ENCODE measurements around the gene TIMP4. TPM values are rescaled to one million over a fixed set of nuclear protein-coding genes. Genes with fewer than 3 reads are reported as not detected.

The TIMP4 gene
- total RNA-seq, 2 donors from 2014 or later = 2.8 to 3.8 TPM

DNA sequence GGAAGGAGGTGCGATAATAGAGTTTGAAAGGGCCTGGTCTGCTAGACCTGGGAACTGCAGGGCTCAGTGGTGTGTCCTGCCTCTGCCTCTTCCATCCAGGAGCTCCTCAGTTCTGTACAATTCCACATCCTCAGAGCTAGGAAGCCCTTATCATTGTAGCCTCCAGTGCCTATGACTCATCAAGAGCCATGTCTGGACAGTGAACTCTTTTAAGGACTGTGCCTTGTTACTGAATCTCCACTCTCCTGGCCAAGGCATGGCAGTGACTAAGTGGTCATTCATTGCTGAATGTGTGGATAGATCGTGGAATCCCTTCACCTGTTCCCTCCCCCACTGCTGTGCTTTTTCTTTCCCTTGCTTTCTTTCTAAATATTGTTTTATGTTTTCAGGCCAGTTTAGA lies 2.9 kb downstream of the TIMP4 start:
- ATAC-seq = no peak
- intact Hi-C loops (cut with DNase I, micrococcal nuclease) = no loop called here
- no peak for DNase-seq

DNA sequence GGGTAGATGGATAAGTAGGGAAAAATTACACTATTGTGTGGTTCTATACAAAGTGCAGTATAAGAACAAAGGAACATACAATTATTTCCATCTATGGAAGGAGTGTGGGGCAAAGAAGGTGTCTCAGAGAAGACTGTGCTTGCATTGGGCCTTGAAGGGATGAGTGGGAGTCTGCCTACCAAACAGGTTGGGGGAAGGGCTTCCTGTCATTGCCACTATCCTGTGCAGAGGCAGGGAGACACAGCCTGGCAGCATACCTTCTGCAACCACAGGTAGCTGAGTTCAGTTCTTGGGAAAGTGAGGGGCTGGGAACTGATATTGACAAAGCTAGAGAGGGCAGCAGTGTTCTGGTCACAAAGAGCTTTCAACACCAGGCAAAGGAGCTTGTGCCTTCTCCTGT lies 3.4 kb downstream of the TIMP4 start:
- no peak for ATAC-seq
- no peak for DNase-seq
- intact Hi-C loops (cut with DNase I, micrococcal nuclease) = no loop called here

DNA sequence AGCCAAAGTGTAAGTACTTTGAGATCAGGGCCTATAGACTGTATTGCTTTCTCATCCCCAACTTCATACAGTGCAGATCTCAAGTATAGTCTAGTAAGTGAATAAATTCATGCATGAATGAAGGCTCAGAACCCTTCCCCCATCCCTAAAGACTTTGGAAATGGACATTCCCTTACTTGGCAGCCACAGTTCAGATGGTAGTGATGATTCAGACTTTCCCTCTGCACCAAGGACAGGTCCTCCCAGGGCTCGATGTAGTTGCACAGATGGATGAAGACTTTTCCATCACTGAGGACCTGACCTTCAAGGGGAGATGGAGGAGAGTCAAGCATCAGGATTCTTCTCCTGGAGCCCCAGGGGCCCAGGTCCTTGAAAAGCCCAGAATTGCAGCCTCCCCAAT lies 4.6 kb downstream of the TIMP4 start:
- ATAC-seq = no peak

DNA sequence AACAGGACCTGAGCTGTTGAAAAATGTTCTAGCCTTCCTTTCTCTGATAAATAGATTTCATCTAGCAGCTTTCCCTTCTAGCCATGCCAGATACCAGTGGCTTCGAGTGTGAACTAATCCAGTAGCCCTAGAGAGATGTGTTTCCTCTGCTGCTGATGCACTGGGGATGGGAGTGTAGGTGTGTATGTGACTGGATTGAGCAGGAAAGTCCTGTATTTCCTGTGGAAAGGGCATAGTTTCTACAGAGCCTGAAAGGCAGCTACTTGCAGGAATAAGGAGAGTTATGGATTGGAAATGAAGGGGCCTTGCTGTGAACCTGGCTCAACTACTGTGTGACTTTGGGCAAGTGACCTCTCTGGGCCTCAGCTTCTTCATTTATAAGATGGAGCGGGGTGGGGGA lies 8.6 kb downstream of the TIMP4 start:
- no peak for ATAC-seq
- intact Hi-C loops (cut with DNase I, micrococcal nuclease) = no loop called here
- no peak for DNase-seq

More for the DNA sequence above, 4.6 kb downstream of the TIMP4 start:
- intact Hi-C loops (cut with DNase I, micrococcal nuclease) = no loop called here
- DNase-seq = no peak

DNA sequence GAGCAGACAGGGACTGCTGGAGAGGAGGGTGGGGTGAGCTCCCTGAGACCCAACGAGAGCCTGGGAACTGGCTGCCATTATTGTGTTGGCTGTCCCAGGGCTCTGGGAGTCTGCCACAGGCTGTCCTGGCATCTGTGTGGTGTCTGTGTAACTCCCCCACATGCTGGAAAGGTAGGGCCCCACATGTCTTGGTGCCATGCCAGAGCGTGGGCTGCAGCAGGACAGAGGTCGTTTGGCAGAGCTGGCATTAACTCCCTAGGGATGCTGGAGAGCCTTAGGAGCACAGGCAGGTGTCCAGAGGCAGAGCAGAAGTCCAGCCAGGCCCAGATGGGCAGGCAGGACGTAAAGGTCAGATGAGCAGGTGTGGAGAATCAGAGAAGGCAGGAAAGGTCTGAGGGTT lies 9.7 kb downstream of the TIMP4 start:
- DNase-seq (no peak), ATAC-seq (peak; percentile 45)
- intact Hi-C loops (cut with DNase I, micrococcal nuclease) = loop anchor here in 1 of 2 donors (10.0 kb wide), 1 partner anchor 326 kb away; no protein-coding TSS in a partner anchor

DNA sequence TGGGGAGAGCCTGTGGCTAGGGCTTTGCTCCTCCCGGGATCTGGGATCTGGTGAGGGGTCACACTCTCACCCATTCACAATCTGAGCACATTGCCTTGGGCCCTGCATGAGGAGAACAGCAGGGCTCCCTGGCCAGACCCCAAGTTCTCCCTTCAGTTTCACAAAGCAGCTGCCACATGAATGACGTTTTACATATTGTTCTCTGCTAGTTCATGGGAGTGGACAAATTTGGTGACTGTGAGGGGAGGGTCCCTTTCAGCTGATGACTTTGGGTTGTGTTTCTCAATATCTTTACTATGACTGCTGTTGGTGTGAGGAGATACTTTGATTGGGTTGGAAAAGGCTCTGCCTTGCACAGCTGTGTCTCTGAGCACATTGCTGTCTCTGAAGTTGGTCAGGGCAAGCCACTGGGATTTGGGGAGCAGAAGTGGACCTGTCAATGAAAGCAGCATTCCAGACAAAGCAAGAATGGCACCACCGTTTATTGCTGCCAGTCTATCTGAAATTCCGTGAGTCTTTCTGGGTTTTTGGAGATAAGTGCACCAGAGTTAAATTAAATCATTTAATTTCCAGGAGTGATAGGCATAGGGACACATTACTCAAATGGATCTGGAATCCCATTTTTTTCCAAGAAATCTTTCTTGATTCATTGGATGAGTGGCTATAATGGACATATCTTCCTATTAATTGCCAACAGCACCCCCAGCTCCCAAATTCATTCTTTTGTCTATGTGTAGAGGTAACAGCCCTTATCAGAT lies 10.3 kb downstream of the TIMP4 start:
- ATAC-seq (no peak), DNase-seq (no peak)
- intact Hi-C loops (cut with DNase I, micrococcal nuclease) = loop anchor here in 1 of 2 donors (10.0 kb wide), 1 partner anchor 326 kb away; no protein-coding TSS in a partner anchor

DNA sequence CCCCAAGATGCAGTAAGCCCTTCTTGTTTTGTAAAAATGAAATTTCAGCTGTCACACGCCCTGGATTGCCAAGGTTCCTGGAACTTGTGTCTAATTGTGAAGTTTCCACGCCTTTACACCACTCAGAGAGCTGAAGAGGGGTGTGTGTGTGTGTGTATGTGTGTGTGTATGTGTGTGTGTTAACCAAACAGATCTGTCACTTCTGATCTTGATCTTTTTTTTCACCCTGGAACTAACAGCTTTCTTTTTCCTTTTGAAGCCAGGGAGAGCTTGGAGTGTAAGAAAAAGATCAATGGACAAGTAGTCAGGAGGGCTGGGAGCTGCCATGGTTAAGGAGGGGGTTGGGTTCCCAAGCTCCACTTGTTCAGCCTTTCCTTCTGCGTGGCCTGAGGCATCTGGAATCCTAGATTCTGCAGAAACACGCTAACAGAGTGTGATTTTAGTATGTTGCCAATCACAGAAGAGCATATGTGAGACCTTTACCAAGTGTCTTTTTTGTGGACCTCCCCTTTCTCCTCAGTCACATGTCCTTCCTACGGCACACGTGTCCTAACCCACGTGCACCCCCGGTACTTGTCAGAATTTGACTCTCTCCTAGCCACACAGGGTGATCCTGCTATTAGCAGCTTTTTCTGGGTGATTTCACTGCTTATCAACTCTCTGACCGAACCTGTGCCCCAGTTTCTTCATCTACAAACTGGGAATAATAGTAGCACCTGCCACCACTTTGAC lies 11.5 kb downstream of the TIMP4 start:
- intact Hi-C loops (cut with DNase I, micrococcal nuclease) = loop anchor here in 1 of 2 donors (10.0 kb wide), 1 partner anchor 328 kb away; no protein-coding TSS in a partner anchor
- ATAC-seq (no peak), DNase-seq (no peak)

DNA sequence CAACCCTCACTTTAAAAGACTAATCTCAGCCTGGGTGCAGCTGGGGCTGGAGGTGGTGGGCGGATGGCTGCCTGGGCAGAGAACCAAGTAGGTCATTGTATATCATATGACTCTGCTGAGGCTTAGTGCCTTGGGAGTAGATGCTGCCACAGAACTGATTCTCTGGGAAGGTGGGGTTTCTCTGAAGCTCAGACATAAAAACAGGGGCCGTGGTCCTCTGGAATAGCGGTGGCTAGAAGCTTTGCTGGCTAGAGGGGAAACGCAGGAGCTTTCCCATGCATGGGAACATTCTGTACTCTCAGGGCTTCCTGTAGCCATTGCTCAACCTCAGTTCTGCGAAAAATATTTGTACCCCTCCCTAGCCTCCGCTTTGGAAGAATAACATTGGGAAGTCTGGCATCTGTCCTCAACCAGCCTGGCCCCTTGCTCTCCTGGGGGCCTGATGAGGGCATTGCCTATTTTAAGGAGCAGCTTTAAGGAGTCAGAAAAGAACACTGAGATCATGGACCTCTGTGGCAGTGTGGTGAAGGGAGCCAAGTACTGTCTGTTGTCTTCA lies 14.7 kb downstream of the TIMP4 start:
- DNase-seq = no peak
- intact Hi-C loops (cut with DNase I, micrococcal nuclease) = loop anchor here in 1 of 2 donors (10.0 kb wide), 1 partner anchor 331 kb away; no protein-coding TSS in a partner anchor
- no peak for ATAC-seq

DNA sequence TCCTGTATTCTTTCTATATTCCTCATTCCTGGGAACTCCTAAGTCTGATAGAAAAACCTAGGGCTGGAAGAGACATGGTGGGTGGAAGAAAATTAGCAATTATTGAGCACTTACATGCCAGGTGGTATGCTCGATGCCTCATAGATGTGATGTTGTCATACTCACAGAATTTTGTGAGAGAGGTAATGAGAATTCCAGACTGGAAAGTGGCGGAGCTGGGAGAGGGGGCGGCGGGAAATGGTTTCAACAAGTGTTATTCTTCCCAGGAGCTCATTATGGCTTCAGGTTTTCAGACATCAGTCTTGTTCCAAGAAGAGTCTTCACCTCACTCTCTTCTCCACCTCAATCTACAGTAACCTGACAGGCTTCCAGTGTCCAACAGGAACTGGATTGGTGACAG lies 16.2 kb downstream of the TIMP4 start:
- intact Hi-C loops (cut with DNase I, micrococcal nuclease) = loop anchor here in 1 of 2 donors (10.0 kb wide), 1 partner anchor 332 kb away; no protein-coding TSS in a partner anchor
- ATAC-seq = no peak
- no peak for DNase-seq

DNA sequence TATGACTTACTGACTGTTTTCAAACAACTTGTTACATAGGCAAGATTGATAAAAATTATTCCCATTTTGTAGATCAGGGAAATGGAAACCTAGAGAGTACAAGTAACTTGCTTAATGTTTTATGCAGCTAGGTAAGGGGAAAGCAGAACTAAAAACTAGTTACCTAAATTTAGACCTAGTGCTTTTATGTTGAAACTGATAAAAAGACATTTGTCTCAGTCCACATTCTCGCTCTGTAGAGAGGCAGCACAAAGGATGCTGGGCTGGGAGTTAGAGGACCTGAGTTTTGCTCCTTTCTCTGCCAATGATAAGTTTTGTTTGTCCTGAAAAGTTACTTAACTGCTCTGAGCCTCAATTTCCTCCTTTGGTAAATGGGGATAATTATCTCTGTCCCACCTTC lies 17.4 kb downstream of the TIMP4 start:
- DNase-seq = no peak
- intact Hi-C loops (cut with DNase I, micrococcal nuclease) = loop anchor here in 1 of 2 donors (10.0 kb wide), 1 partner anchor 333 kb away; no protein-coding TSS in a partner anchor
- ATAC-seq = no peak

DNA sequence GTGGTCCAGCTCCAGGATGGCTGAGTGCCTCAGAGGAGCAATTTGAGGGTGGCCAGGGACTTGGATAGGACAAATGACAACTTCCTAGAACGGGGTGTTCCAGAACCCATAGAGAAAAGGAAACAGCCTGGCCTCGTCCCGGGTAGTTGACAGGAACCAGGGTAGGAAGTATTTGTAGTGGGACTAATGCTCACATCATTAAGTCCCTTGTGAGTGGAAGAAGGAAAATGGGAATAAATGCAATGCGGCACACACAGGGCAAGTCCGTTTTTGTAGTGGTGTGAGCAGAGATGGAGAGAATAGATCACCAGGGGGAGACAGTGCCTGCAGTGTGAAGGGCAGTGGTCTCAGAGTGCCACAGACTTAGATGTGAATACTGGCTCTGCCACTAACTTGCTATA lies 19.6 kb downstream of the TIMP4 start:
- ATAC-seq (peak; percentile 57), DNase-seq (peak in 1 of 2 donors; percentile 17)
- intact Hi-C loops (cut with DNase I, micrococcal nuclease) = loop anchor here in 1 of 2 donors (5.0 kb wide), 1 partner anchor 338 kb away; no protein-coding TSS in a partner anchor

DNA sequence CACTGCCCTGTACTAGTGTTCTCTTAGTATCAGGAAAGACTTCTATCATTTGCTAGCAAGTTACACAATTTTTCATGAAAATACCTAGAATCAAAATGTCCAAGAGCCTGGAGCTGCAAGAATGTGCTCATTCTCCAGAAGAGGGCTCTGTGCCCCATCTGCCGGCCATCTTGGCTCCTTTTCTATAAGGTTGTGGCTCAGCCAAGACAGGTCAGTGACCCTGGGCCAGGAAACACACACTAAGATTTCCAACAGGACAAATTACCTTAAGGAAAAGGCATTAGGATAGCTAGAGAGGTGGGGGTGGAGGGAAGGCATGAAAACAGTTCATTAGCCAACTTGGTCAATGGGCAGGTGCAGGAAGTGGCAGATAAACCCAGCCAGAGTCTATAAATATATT lies 20.7 kb downstream of the TIMP4 start:
- ATAC-seq = peak; percentile 67
- intact Hi-C loops (cut with DNase I, micrococcal nuclease) = loop anchor here in 1 of 2 donors (5.0 kb wide), 1 partner anchor 339 kb away; no protein-coding TSS in a partner anchor
- DNase-seq = peak in 1 of 2 donors; percentile 43

DNA sequence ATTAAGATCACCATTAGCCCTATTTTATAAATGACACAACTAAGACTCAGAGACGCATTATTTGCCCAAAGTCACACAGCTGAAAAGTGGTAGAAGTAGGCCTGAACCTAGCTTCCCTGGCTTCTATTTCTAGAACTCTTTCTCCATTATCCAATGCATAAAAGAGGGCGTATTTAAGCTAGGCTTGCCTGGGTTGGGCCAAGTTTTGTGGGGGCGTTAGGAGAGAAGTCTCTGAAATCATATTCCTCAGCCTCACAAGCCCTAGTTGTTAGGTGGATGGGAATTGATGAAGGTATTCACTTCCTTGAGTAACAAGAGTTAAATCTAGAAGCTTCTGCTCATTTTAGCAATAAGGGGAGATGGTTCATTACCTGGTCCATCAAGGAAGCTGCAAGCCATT lies 22.3 kb downstream of the TIMP4 start:
- intact Hi-C loops (cut with DNase I, micrococcal nuclease) = loop anchor here in 1 of 2 donors (5.0 kb wide), 1 partner anchor 341 kb away; no protein-coding TSS in a partner anchor
- ATAC-seq = no peak
- no peak for DNase-seq

DNA sequence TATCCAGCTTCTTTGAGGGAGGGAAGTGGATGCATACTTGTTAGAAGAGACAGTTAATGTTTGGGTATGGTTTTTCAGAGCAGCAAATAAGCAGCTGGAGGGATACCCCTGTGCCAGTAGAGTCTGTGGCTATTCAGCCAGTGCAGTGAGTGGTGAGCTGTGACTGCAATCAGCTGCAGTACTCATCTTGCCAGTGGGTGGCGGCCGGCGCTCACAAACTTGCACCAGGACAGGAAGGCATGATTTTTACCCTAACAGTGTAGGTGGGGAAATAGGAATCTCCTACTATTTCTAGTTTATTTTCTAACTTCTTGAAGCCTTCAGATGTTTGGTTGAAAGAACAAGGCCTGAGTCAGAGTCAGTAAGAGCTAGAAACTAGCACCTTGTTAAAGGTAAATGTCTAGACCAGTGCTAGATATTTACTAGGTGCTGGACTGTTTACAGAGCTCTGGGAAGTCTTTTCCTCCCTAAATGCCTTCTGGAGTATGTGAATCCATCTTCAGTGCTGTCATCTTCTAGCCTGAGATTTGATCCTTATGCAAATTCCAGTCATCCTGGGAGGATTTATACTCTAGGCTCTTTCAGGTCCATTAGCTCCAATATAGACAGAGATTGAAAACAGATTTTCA lies 23.6 kb downstream of the TIMP4 start:
- intact Hi-C loops (cut with DNase I, micrococcal nuclease) = loop anchor here in 1 of 2 donors (5.0 kb wide), 1 partner anchor 342 kb away; no protein-coding TSS in a partner anchor
- peak; percentile 88 for ATAC-seq
- DNase-seq = peak; percentile 39 to 80

DNA sequence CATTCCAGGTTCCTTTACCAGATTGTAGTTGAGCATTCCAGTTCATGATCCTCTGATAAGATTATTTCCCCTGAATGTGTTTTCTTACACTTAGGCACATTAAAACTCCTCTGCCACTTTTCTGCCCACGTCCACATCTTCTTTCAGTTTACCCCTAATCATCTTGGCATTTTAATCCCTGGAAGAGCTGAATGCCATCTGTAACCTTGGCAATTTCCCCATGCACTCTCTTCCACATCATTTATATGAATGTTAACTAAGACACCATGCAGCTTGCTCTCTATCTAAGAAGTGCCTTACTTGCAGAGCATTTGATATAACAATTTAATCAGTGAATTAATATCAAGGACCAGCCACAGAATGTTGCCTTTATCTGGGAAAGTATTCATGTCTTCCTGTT lies 25.8 kb downstream of the TIMP4 start:
- intact Hi-C loops (cut with DNase I, micrococcal nuclease) = no loop called here
- ATAC-seq (no peak), DNase-seq (no peak)

DNA sequence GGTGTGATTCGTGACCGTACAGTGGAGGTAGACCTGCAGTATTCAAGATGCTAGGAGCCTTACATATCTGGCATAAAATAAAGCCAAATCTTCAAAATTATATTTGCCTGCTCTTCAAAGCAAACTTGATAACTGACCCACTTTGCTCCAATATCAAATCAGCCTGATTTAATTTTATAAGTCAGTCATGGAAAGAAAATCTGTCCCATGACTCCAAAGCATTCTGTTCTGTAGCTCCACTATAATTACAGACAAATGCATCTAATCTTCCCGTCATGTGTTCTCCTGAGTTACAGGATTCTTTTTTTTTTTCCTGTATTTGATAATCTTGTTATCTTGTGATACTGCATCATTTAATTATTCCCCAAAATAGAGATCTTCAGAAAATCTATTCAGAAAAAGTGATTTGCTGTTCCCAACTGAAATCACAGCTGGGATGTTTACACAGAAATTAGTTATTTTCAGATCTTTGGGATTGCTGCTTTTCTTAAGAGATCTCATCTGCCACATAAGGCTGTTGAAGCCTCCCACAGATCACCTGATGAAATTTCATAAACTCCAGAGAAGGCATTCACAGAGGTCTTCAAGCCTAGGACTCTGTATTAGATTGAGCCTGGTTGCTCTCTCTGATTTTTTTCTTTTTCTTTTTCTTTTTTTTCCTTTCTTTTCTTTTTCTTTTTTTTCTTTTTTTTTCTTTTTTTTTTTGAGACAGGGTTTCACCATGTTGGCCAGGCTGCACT lies 27.2 kb downstream of the TIMP4 start:
- no peak for ATAC-seq
- intact Hi-C loops (cut with DNase I, micrococcal nuclease) = no loop called here
- DNase-seq = no peak

DNA sequence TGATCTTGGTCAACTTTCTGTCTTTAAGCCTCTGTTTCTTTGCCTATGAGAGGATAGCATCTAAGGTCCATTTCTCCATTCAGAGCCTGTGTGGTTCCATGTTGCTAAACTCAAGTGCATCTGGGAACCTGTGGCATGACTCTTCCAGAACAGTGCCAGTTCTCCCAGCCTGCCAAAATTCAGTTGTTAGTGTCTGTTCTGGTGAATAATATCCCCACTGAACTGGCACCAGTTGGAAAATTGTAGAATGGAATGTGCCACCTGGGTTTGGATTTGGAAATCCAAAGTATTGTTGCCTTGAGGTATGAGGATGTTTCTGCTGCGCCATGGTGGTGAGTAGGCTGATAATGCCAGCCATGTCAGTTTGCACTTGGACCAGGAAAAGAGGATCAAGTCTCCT lies 31.3 kb downstream of the TIMP4 start:
- no peak for ATAC-seq
- intact Hi-C loops (cut with DNase I, micrococcal nuclease) = no loop called here
- no peak for DNase-seq

DNA sequence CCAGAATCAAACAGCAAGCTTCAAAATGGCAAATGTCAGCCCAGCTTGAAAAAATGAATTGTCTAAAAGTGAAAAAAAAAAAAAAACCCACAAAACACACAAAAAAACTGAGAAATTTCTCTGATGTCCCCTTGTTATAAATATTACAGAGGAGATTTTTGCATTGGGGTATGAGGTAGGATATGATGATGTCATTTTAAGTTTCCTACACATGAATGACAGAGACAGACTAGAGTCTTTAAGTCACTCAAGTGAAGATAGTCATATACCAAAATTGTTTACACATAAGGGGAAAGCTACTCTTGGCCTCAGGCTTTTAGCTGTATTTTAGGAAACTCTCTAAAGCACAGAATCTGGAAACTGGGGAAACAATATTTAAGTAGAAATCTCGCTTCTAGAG lies 32.9 kb downstream of the TIMP4 start:
- ATAC-seq = no peak
- intact Hi-C loops (cut with DNase I, micrococcal nuclease) = no loop called here

More for the DNA sequence above, 32.9 kb downstream of the TIMP4 start:
- no peak for DNase-seq

Data from left colon (tissue), 2 donors.